Sciatic nerve (tissue), 2 donors: ENCODE results near the gene C1orf167. TPM values are rescaled to one million over a fixed set of nuclear protein-coding genes. Genes with fewer than 3 reads are reported as not detected.
"Not testable (repeated sequence)": the region's sequence is repeated elsewhere in the genome, so short reads cannot be mapped to it uniquely, and the experiment has no call there.

Experiments
- ATAC-seq: fragments of 200-7000 bp; cut with Tn5 transposase; one replicate; pipeline ENCODE4 v1.9.1; 2020; ENCODE audit warnings: mild to moderate bottlenecking, moderate library complexity
- DNase-seq: peaks from one replicate; pipeline ENCODE4 v3.0.0-alpha.2; 2020; ENCODE audit warnings: low spot score
- intact Hi-C: fragments of 100-400 bp; cut with DNase I; formaldehyde crosslinking; loops from one replicate; pipeline ENCODE4 v1.14.2; 2022
- total RNA-seq: library from RNA; stranded (reverse); fragmentation: NEBNext Ultra II Directional; extraction: Animal tissue kit (Norgen Biotek cat#: 25700); gene quantifications from one replicate; pipeline ENCODE4 v1.2.1, GENCODE V29; 2021
- donor health status: DM: no; HTN: no; CAD: no.
- donor health status: DM: no; HTN: no; CAD: no.

Gene C1orf167
- total RNA-seq, 1 donor from 2014 or later, result 4.1 TPM

DNA sequence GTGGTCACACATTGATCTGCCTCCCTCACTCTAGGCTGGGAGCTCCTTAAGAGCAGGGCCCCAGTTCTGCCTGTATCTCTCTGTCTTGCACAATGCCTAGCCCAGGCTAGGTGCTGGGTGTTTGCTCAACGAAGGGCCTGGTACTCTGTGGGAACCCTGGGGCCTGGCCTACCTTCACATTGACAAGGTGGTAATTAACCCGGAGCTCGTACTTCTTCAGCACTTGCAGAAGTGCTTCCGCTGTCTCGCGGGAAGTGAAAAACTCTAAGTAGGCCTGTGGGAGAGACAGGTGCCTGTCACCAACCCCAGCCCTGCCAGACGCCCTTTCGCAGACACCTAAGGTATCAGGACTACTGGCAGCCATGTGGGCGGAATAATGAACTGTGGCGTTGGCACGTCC, 30.1 kb downstream of the C1orf167 start:
- ATAC-seq (no peak), DNase-seq (no peak)
- intact Hi-C loops, result no loop called here

DNA sequence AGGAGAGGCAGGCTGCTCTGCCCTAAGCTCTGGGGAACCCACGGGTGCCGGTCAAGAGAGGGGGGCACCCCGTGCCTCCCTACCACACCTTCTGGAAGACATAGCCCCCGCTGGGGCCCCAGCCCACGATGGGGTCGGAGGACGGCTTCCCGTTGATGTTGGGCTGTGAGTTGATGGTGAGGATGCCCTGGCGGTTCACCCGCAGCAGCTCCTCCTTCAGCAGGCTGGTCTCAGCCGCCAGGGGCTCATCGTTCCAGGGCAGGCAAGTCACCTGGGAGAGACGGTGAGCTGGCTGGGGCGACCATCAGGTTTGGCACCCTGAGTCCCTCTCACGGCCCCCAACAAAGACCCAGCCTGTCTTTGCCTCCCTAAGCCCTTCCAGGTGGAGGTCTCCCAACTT, 31.8 kb downstream of the C1orf167 start:
- DNase-seq (no peak), ATAC-seq (no peak)
- intact Hi-C loops, result no loop called here

DNA sequence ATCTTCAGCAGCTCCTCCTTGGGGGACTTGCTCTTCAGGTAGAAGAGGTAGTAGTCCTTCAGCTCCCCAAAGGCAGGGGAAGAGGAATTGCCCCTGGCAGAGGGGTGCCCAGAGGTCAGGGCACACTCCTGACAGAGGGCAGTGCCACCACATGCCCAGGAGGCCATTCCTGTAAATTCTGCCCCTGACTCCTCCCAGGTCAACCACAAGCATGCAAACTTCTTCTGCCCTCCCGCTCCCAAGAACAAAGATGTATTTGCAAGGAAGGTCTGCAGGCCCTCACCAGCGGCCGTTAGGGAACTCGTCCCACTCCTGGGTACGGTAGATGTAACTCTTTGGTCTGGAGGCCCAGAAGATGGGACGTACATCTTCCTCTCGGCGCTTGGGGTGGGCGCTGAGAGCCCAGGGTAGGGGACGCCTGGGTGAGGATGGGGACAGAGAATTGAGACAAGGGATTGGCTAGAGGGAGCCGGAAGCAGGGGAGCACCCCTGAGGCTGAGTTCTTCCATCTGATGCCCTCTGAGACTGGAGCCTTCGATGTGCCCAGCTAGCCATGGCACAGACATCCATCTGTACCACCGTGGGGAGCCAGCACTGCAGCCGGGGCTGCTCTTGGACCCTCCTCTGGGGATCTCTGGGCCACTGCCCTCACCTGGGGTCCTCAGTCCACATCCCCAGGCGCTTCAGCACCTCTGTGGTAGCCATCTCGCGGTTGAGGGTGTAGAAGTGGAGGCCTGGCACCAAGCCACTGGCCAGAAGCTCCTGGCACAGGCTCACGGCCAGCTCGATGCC, 32.6 kb downstream of the C1orf167 start:
- no peak for ATAC-seq
- intact Hi-C loops, result no loop called here
- DNase-seq, result no peak

DNA sequence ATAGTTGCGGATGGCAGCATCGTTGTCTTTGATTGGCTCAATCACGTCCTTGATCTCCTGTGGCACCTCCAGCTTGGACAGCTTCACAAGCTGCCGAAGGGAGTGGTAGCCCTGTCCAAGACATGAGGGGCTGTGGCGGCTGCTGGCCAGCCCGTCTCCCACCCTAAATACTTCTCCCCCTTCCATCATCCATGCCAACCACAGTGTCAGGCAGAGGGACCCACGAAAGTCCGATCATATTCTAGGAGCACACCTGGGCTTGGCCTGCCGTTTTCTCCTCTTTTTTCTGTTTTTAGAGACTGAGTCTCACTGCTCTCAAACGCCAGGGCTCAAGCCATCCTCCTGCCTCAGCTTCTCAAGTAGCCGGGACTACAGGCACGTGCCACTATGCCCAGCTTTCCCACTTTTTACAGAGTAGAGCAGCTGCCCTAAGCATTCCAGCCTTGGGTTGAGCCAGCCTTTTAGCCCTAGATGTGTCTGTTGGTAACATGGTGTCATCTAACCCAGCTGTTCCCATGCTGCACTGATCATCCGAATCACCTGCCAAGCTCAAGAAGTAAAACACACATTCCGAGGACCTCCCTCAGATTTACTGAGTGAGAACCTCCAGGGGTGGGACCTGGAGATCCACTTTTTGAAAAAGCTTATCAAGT, 33.4 kb downstream of the C1orf167 start:
- intact Hi-C loops, result no loop called here
- no peak for DNase-seq
- ATAC-seq, result no peak

DNA sequence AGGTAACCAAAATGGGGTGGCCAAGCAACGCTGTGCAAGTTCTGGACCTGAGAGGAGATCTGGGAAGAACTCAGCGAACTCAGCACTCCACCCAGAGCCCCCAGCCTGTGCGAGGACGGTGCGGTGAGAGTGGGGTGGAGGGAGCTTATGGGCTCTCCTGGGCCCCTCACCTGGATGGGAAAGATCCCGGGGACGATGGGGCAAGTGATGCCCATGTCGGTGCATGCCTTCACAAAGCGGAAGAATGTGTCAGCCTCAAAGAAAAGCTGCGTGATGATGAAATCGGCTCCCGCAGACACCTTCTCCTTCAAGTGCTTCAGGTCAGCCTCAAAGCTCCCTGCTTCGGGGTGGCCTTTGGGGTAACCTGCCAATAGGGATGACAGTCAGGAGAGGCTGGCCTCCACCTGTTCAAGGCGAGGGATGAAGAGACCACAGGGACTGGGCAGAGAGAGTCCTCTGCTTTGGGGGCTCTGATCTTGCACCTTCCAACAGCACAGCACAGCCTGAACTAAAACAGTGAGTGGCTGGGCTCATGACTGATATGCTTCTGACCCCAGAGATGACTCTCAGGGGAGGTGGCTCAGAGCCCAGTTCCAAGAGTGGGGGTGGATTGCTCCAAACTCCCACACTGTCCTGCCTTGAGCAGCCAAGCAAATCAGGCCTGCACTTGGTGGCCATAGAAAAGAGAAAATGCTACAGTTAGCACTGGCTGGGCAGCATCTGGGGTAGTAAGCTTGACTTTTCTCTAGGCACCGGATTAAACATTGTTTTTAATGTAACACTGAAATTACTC, 34.2 kb downstream of the C1orf167 start:
- ATAC-seq, result peak; percentile 38
- intact Hi-C loops, result no loop called here
- DNase-seq, result no peak

DNA sequence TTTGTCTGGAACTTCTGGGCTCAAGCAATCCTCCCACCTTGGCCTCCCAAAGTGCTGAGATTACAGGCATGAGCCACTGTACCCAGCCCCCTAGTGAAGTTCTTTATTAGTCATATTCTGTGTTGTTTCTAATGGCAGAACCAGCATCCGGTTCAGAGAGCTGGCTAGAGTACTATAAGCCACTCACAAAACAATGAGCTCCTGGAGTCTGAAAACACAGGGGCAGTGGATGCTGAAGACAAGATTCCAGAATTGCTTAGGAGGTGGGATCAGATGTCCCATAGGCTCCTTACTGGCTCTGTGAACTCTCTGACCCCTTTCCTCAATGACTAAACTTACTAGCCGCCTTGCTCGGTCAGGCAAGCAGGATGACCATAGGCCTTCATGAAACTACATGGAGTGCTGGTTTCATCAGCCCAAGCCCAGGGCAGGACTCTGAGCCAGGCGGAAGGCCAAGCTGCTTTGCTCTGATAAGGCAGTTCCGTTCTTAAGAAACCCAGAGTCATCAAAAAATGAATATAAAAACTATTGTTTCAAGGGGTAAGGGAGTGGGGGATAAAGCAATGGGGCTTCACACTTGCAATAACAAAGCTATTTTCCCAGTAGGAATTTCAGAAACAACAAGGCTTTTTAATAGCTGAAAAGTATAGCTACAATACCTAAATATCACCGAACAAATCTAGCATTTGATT, 35.7 kb downstream of the C1orf167 start:
- DNase-seq (peak; percentile 81), ATAC-seq (peak; percentile 72)
- intact Hi-C loops, result no loop called here

DNA sequence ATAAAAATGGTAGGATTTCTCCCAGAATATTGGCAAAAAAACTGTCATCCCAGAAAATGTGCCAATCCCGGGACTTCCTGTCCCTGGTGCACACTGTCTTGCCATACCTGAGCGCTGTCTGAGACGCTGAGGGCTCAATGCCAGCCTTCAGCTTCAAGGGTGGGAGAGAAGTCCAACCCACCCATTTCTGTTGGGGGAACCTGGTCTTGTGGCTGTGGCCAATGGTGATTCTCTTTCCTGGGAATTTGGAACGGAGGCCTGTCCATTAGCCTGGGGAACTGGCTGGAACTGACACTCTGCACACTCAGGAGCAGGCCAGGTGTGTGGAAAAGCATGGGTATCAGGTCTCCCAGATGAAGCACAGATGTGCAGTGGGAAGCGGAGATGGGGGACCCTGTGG, 37.1 kb downstream of the C1orf167 start:
- DNase-seq (no peak), ATAC-seq (no peak)
- intact Hi-C loops, result no loop called here

DNA sequence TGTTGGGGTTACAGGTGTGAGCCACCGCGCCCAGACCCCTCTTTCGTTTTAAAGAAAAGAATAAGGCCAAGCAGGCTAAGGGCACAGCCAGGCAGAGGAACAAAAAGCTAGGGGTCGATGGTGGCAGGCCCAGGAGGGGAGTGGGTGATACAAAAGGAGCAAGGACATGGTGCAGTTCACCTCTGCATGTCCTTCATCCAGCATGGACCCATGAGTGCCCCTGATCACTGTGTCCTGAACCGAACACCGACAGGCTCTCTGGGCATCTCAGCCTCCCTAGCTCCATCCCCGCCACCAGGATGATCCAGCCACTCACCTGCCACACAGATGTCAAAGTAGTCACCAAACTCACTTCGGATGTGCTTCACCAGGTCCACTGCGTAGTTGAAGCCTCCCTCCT, 37.9 kb downstream of the C1orf167 start:
- peak; percentile 31 for DNase-seq
- no peak for ATAC-seq
- intact Hi-C loops, result no loop called here

DNA sequence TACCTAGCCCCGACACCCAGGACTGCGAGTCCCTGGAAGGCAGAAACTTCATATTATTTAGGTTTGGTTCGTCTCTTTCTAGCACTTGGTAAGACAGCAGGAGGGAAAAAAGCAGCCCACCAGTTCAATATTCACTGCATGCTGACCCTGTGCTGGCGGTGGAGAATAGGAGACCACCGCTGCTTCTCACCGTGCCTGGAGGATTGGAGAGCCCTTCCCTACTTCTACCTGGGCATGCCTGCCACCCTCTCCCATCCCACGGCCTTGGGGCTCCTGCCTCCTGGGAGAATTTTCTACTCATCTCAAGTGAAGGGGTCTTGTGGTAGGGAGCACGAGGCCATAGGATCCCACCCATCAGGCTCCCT, 38.4 kb downstream of the C1orf167 start:
- intact Hi-C loops, result no loop called here
- DNase-seq (peak; percentile 44), ATAC-seq (no peak)

DNA sequence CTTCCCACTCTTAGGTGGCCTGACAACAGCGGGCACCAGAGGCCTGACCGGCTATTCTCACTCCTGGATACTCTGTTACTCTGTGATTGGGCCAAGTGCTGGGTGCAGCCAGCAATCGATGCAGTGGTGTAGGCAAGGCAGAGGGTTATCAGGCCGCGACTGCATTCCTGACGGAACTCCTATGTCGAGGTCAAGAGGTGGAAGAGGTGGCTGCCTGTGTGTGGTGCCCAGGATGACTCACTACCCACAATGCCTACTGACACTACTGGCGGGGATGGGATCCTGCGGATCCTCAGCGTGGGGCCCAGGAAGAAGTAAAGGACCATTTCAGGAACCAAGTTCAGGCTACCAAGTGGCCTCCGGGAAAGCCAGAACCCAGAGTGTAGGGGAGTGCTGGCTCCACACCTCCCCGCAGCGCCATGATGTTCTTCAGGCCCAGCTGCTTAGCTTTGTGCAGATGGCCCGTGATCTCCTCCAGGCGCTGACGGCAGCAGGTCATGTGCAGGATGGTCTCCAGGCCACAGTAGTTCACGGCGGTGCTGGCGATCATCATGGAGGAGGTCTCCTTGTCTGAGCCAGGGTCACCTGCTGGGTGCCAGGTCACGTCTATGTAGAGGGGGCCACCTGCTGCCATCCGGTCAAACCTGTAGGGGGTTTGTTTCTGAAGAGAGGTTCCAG, 38.9 kb downstream of the C1orf167 start:
- DNase-seq (peak; percentile 62), ATAC-seq (no peak)
- intact Hi-C loops, result no loop called here

DNA sequence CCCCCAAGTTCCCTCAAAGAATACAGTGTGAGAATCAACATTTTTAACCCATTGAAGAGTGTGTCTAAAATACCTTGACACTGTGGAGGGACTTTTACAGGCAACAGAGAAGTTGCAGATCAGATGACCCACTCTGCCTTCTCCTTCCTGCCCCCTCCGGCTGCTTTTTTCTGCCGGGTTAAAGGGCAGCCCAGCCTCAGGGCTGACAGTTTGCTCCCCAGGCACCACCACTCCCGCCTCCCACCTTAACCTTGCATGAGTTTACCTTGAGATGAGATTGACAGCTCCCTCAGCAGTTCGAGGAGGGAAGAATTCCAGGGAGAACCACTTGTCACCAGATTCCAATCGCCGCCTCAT, 40.6 kb downstream of the C1orf167 start:
- DNase-seq (peak; percentile 68), ATAC-seq (peak; percentile 16)
- intact Hi-C loops, result no loop called here

DNA sequence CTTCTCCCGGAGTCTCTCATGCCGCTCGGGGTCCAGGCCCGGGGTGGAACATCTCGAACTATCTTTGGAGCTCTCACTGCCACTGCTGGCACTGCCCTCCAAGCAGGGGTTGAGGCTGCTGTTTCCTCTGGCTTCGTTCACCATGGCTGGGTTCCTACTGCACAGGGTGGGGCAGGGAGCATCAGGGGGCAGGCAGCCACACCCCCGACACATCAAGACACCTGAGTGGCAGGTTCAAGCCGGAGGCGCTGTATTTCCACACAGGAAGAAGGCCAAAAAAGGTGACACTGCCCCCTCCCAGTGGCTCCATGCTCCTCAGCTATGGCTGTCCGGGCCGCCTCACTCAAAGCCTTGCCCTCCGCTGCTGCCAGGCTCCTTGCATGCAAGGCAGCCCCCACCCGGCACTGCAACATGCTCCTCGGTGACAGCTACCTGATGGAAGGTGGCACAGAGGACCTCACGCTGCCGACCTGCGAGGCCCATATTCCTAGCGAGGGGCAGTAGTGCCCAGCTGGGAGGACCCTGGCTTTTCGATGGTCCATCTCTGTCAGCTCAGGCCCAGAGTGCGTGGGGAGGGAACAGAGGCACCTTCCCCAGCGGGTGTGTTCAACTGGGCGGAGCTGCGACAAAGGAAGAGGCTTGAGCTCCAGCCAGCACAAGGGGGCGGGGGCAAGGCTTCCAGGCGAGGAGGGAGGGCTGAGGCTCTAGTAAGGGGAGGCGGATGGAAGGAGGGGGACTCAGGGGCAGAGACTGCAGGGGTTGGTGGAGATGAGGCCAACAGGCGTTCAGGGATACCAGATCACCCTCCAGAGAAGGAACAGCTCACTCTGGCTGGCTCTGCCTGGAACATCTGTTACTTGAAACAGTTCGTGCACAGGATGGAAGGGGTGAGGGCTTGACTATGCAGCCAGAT, 41.2 kb downstream of the C1orf167 start:
- DNase-seq (peak; percentile 96), ATAC-seq (peak; percentile 77)
- intact Hi-C loops, result no loop called here

DNA sequence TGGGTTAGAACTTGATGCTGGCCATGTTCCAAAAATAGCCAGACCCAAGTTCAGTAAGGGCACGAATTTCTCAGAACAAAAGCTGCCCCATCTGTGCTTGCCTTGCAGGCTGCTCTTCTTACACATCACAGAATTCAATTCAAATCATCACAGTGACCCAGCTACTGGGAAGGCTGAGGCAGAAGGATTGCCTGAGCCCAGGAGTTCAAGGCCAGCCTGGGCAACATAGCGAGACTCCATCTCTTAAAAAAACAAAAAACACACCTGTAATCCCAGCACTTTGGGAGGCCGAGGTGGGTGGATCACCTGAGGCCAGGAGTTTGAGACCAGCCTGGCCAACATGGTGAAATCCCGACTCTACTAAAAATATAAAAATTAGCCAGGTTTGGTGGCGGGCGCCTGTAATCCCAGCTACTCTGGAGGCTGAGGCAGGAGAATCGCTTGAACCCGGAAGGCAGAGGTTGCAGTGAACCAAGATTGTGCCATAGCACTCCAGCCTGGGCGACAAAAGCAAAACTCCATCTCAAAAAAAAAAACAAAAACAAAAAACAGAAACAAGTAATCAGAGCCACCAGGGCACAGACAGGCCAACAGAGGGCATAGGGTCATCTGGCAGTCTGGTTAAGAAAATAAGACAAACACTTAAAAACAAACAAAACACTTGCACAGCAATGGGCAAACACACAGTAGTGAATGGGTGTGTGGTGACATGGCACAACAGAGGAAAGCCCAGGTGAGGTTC, 42.1 kb downstream of the C1orf167 start:
- DNase-seq, result peak; percentile 56

DNA sequence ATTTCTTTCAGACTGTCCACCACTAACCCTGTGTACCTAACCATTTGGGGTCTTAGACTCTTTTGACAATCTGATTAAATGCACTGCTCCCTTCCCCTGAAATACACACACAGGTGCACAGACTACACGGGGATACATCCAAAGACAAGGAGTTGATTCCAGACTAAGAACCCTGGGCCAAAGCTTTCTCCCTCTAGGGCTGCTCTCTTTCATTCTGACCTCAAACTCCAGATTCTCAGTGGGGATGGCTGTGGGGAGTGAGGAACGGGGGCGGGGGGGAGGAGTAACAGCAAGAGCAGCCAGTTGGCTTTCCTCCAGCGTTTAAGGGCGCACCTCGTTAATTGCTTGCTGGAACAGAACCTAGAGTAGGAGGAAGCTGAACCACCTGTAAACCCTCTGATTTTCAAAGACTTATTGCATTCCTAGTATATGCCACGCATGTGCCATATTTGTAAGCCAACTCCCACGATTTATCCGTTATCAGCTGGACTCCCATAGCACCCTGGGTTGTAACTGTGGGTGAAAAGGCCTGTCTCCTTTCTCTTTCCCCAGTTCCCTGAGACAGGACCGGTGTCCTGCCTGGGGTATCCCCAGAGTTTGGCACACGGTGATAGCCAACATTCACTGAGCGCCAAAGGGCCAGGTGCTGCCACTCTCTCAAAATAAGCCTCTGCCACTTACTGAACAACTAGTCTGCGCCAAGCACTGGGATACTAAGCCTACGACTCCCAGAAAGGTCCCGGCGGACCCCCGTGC, 42.9 kb downstream of the C1orf167 start:
- no peak for DNase-seq
- intact Hi-C loops, result no loop called here
- ATAC-seq, result peak; percentile 1

More for the DNA sequence above, 42.1 kb downstream of the C1orf167 start:
- ATAC-seq, intact Hi-C loops: not testable (repeated sequence)

DNA sequence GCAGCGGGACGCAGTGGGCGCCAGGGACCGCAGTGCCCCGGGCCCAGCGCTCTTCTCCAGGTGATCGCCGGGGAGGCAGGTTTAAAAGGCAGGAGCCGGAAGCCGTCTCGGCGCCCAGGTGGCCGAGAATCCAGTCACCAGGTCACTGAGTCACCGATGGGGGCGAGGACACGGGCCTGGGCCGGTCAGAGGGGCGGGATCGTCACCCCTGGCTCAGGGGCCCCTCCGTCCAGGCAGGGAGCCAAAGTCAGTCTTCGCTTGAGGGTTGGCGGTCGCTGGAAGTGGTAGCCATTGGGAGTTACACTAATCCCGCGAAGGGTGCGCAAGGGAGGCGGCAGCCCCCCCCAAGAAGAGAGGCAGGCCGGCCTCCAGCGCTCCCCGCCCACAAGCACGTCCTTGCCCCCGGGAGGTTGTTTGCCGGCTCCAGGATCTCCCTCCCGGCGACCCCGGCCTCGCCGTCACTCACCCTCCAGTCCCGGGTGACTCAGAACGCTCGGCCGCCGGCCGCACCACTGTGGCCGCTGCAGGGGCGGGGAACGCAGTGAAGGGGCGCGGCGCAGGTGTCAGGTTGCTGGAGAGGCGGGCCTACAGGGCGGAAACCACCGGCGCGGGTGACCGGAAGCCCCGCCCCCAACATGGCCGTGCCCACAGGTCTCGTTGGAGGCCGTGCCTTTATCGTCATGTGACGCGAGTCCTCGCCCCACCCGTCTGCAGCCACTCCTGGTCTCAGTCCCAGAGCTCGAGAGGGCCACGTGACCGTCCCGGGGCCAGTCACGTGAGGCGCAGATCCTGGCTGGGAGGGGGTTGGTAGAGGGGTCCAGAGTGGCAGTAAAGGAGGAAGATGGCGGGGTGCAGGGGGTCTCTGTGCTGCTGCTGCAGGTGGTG, 43.7 kb downstream of the C1orf167 start, which contains the start of the genes CLCN6 and MTHFR:
CLCN6 (plus strand) TSS at position 770 of the 885 bp plus-strand sequence; CDS start at position 842, 72 bp downstream.
MTHFR (minus strand) TSS at position 543 of the 885 bp plus-strand sequence. CDS start 2,848 bp downstream, outside the sequence.
- intact Hi-C loops, result no loop called here
- peak; percentile 99 for DNase-seq
- peak; percentile 92 for ATAC-seq
